Measurements from ENCODE around the gene TAF15. TPM values are rescaled to one million over a fixed set of nuclear protein-coding genes. Genes with fewer than 3 reads are reported as not detected.

TAF15 gene
- total and polyA plus RNA-seq, 4 donors = 54.2 to 217 (median 150) TPM

- DNase-seq (ENCODE audit: low read depth in 4 of 6, low spot score in 6 of 6) = no peak
- WGBS (ENCODE audit: insufficient coverage) = 75% methylated on average over 1 of the region's 3 CpGs
Measured at GRCh38 chr17:35865412-35866340, 56.4 kb downstream of the TAF15 start.

GRCh38 chr17:35866341-35866950, 57.2 kb downstream of the TAF15 start:
- Histone ChIP-seq H3K27ac (ENCODE audit: low read depth, low read length) (no peak overlapping the region), H3K27me3 (ENCODE audit: control insufficient read depth, insufficient read depth, low read length) (no peaks in the 10 kb centered on the region), H3K4me3 (ENCODE audit: low read depth, low read length) (no peak overlapping the region), H3K4me1 (ENCODE audit: control insufficient read depth, insufficient read depth, low read length) (no peaks in the 10 kb centered on the region), H3K9me3 (ENCODE audit: control insufficient read depth, insufficient read depth, low read length) (no peaks in the 10 kb centered on the region), H3K36me3 (ENCODE audit: control insufficient read depth, insufficient read depth, low read length) (peaks cover 8% of the 10 kb centered on the region)
- WGBS (ENCODE audit: insufficient coverage) = no CpG with 5 or more reads among the region's 1 CpG
- no peak for DNase-seq (ENCODE audit: low read depth in 4 of 6, low spot score in 6 of 6)

More at GRCh38 chr17:35865412-35866340, 56.4 kb downstream of the TAF15 start:
- no peaks in the 10 kb centered on the region for H3K4me1 ChIP-seq (ENCODE audit: control insufficient read depth, insufficient read depth, low read length)
- peaks cover 8% of the 10 kb centered on the region for H3K36me3 ChIP-seq (ENCODE audit: control insufficient read depth, insufficient read depth, low read length)
- no peaks in the 10 kb centered on the region for H3K9me3 ChIP-seq (ENCODE audit: control insufficient read depth, insufficient read depth, low read length)
- no peak overlapping the region for H3K27ac ChIP-seq (ENCODE audit: low read depth, low read length)
- no peak overlapping the region for H3K4me3 ChIP-seq (ENCODE audit: low read depth, low read length)
- no peaks in the 10 kb centered on the region for H3K27me3 ChIP-seq (ENCODE audit: control insufficient read depth, insufficient read depth, low read length)

GRCh38 chr17:35867574-35867973, 58.3 kb downstream of the TAF15 start:
- H3K27ac ChIP-seq (ENCODE audit: low read depth, low read length) = no peak overlapping the region
- H3K4me3 ChIP-seq (ENCODE audit: low read depth, low read length) = no peak overlapping the region
- H3K27me3 ChIP-seq (ENCODE audit: control insufficient read depth, insufficient read depth, low read length) = no peaks in the 10 kb centered on the region
- no CpG with 5 or more reads among the region's 3 CpGs for WGBS (ENCODE audit: insufficient coverage)
- H3K9me3 ChIP-seq (ENCODE audit: control insufficient read depth, insufficient read depth, low read length) = no peaks in the 10 kb centered on the region
- no peak for DNase-seq (ENCODE audit: low read depth in 4 of 6, low spot score in 6 of 6)
- peaks cover 8% of the 10 kb centered on the region for H3K36me3 ChIP-seq (ENCODE audit: control insufficient read depth, insufficient read depth, low read length)
- no peaks in the 10 kb centered on the region for H3K4me1 ChIP-seq (ENCODE audit: control insufficient read depth, insufficient read depth, low read length)

GRCh38 chr17:35868737-35869136, 59.5 kb downstream of the TAF15 start, which contains the start of gene HEATR9:
Gene HEATR9 (minus strand): TSS chr17:35868891. CDS start chr17:35868742, 149 bp downstream.
- Histone ChIP-seq H3K4me1 (ENCODE audit: control insufficient read depth, insufficient read depth, low read length) (no peaks in the 10 kb centered on the region), H3K27me3 (ENCODE audit: control insufficient read depth, insufficient read depth, low read length) (no peaks in the 10 kb centered on the region), H3K36me3 (ENCODE audit: control insufficient read depth, insufficient read depth, low read length) (peaks cover 8% of the 10 kb centered on the region), H3K27ac (ENCODE audit: low read depth, low read length) (no peak within 1 kb of the TSS), H3K9me3 (ENCODE audit: control insufficient read depth, insufficient read depth, low read length) (no peaks in the 10 kb centered on the region), H3K4me3 (ENCODE audit: low read depth, low read length) (no peak within 1 kb of the TSS)
- 90% methylated on average over 3 of the region's 3 CpGs for WGBS (ENCODE audit: insufficient coverage)
- DNase-seq (ENCODE audit: low read depth in 4 of 6, low spot score in 6 of 6) = no peak

- H3K27me3 ChIP-seq (ENCODE audit: control insufficient read depth, insufficient read depth, low read length) = no peaks in the 10 kb centered on the region
- WGBS (ENCODE audit: insufficient coverage) = 80% methylated on average over 6 of the region's 8 CpGs
Measured at GRCh38 chr17:35870906-35871819, 61.9 kb downstream of the TAF15 start.

GRCh38 chr17:35872196-35872980, 63.1 kb downstream of the TAF15 start:
- H3K36me3 ChIP-seq (ENCODE audit: control insufficient read depth, insufficient read depth, low read length) = no peaks in the 10 kb centered on the region
- no peak overlapping the region for H3K4me3 ChIP-seq (ENCODE audit: low read depth, low read length)
- no peaks in the 10 kb centered on the region for H3K4me1 ChIP-seq (ENCODE audit: control insufficient read depth, insufficient read depth, low read length)
- 100% methylated on average over 10 of the region's 12 CpGs for WGBS (ENCODE audit: insufficient coverage)
- H3K27ac ChIP-seq (ENCODE audit: low read depth, low read length) = no peak overlapping the region
- no peaks in the 10 kb centered on the region for H3K9me3 ChIP-seq (ENCODE audit: control insufficient read depth, insufficient read depth, low read length)
- H3K27me3 ChIP-seq (ENCODE audit: control insufficient read depth, insufficient read depth, low read length) = no peaks in the 10 kb centered on the region
- DNase-seq (ENCODE audit: low read depth in 4 of 6, low spot score in 6 of 6) = no peak

More at GRCh38 chr17:35870906-35871819, 61.9 kb downstream of the TAF15 start:
- H3K36me3 ChIP-seq (ENCODE audit: control insufficient read depth, insufficient read depth, low read length) = no peaks in the 10 kb centered on the region
- no peak for DNase-seq (ENCODE audit: low read depth in 4 of 6, low spot score in 6 of 6)
- H3K4me3 ChIP-seq (ENCODE audit: low read depth, low read length) = no peak overlapping the region
- no peaks in the 10 kb centered on the region for H3K4me1 ChIP-seq (ENCODE audit: control insufficient read depth, insufficient read depth, low read length)
- no peaks in the 10 kb centered on the region for H3K9me3 ChIP-seq (ENCODE audit: control insufficient read depth, insufficient read depth, low read length)
- H3K27ac ChIP-seq (ENCODE audit: low read depth, low read length) = no peak overlapping the region

GRCh38 chr17:35875072-35875799, 66.0 kb downstream of the TAF15 start:
- 53% methylated on average over 1 of the region's 5 CpGs for WGBS (ENCODE audit: insufficient coverage)
- DNase-seq (ENCODE audit: low read depth in 4 of 6, low spot score in 6 of 6) = no peak
- no peaks in the 10 kb centered on the region for H3K27me3 ChIP-seq (ENCODE audit: control insufficient read depth, insufficient read depth, low read length)
- no peaks in the 10 kb centered on the region for H3K4me1 ChIP-seq (ENCODE audit: control insufficient read depth, insufficient read depth, low read length)
- no peaks in the 10 kb centered on the region for H3K36me3 ChIP-seq (ENCODE audit: control insufficient read depth, insufficient read depth, low read length)
- no peaks in the 10 kb centered on the region for H3K9me3 ChIP-seq (ENCODE audit: control insufficient read depth, insufficient read depth, low read length)
- no peak overlapping the region for H3K4me3 ChIP-seq (ENCODE audit: low read depth, low read length)
- H3K27ac ChIP-seq (ENCODE audit: low read depth, low read length) = no peak overlapping the region

GRCh38 chr17:35875800-35876139, 66.5 kb downstream of the TAF15 start:
- no peaks in the 10 kb centered on the region for H3K9me3 ChIP-seq (ENCODE audit: control insufficient read depth, insufficient read depth, low read length)
- no peaks in the 10 kb centered on the region for H3K27me3 ChIP-seq (ENCODE audit: control insufficient read depth, insufficient read depth, low read length)
- no peaks in the 10 kb centered on the region for H3K36me3 ChIP-seq (ENCODE audit: control insufficient read depth, insufficient read depth, low read length)
- H3K4me3 ChIP-seq (ENCODE audit: low read depth, low read length) = no peak overlapping the region
- no peak overlapping the region for H3K27ac ChIP-seq (ENCODE audit: low read depth, low read length)
- DNase-seq (ENCODE audit: low read depth in 4 of 6, low spot score in 6 of 6) = no peak
- H3K4me1 ChIP-seq (ENCODE audit: control insufficient read depth, insufficient read depth, low read length) = no peaks in the 10 kb centered on the region
- WGBS (ENCODE audit: insufficient coverage) = no CpG with 5 or more reads among the region's 3 CpGs

Measured in spinal cord (tissue), 10 donors.